CD4-positive, alpha-beta memory T cell (primary cell): ENCODE results near the gene RMDN3. TPM values are rescaled to one million over a fixed set of nuclear protein-coding genes. Genes with fewer than 3 reads are reported as not detected.

ENCODE experiments used
- CTCF ChIA-PET: fragments of 350-600 bp; sonication (Branson Sonifier 250); formaldehyde crosslinking; loops from one replicate; lab custom pipeline; 2021; ENCODE audit warnings: inconsistent platforms; ENCODE audit not compliant: partially characterized antibody; lab: Charles Lee
- POLR2A ChIA-PET: fragments of 350-600 bp; sonication (Branson Sonifier 250); formaldehyde crosslinking; loops from one replicate; lab custom pipeline; 2021; ENCODE audit not compliant: partially characterized antibody; lab: Charles Lee
- DNase-seq, 5 donors: peaks; one replicate each; pipeline versions ENCODE4 v3.0.0 to v3.0.0-alpha.2; 2020 to 2022; ENCODE audit warnings: mixed read lengths in 1 of 5
- H3K27ac ChIP-seq: one replicate; pipeline ENCODE4 v1.7.0; 2013; ENCODE audit warnings: low read depth, low read length
- H3K27me3 ChIP-seq: 2 replicates; pipeline ENCODE4 v1.7.0; 2013; ENCODE audit warnings: mild to moderate bottlenecking, low read length, moderate library complexity; ENCODE audit not compliant: insufficient read depth
- H3K36me3 ChIP-seq: 2 replicates; pipeline ENCODE4 v1.7.0; 2013; ENCODE audit warnings: mild to moderate bottlenecking, low read length, moderate library complexity; ENCODE audit not compliant: insufficient read depth
- H3K4me1 ChIP-seq: 2 replicates; pipeline ENCODE4 v1.7.0; 2013; ENCODE audit warnings: mild to moderate bottlenecking, low read length, moderate library complexity; ENCODE audit not compliant: insufficient read depth
- H3K4me3 ChIP-seq, 2 donors: one replicate each; pipeline ENCODE4 v1.7.0; 2013; ENCODE audit warnings: low read length in 2 of 2, mild to moderate bottlenecking in 1 of 2
- H3K9me3 ChIP-seq, 2 donors: one replicate each; pipeline ENCODE4 v1.7.0; 2013; ENCODE audit warnings: low read length in 2 of 2, control low read depth in 1 of 2; ENCODE audit not compliant: control insufficient read depth in 1 of 2
- H3K27ac Mint-ChIP-seq, 7 donors: one replicate each; pipeline ENCODE4 v1.8.0; 2020 to 2021; ENCODE audit warnings: mixed read lengths in 7 of 7, mild to moderate bottlenecking in 6 of 7, inconsistent platforms in 3 of 7, moderate library complexity in 3 of 7
- H3K27me3 Mint-ChIP-seq, 2 donors: one replicate each; pipeline ENCODE4 v1.8.0; 2020 to 2021; ENCODE audit warnings: mixed read lengths in 2 of 2
- H3K36me3 Mint-ChIP-seq, 2 donors: one replicate each; pipeline ENCODE4 v1.8.0; 2020 to 2021; ENCODE audit warnings: mixed read lengths in 2 of 2, inconsistent platforms in 1 of 2, mild to moderate bottlenecking in 1 of 2
- H3K4me1 Mint-ChIP-seq, 4 donors: one replicate each; pipeline ENCODE4 v1.8.0; 2020 to 2021; ENCODE audit warnings: mixed read lengths in 4 of 4, mild to moderate bottlenecking in 1 of 4
- H3K4me3 Mint-ChIP-seq, 8 donors: one replicate each; pipeline ENCODE4 v1.8.0; 2020 to 2021; ENCODE audit warnings: mixed read lengths in 8 of 8, mild to moderate bottlenecking in 7 of 8, moderate library complexity in 6 of 8, inconsistent platforms in 3 of 8
- H3K9me3 Mint-ChIP-seq, 8 donors: one replicate each; pipeline ENCODE4 v1.8.0; 2020 to 2021; ENCODE audit warnings: mixed read lengths in 8 of 8, mild to moderate bottlenecking in 5 of 8, inconsistent platforms in 3 of 8, moderate library complexity in 1 of 8
- intact Hi-C: fragments of 100-400 bp; cut with micrococcal nuclease; formaldehyde crosslinking; loops from one replicate; pipeline ENCODE4 v1.15.1; 2023
- polyA plus RNA-seq, 2 donors: library from polyadenylated mRNA; unstranded; fragments of 300-500 nt; fragmentation: Illumina TruSeq; gene quantifications; one replicate each; pipeline ENCODE4 v1.2.3, GENCODE V29; 2021
- total RNA-seq, 2 experiments: library from RNA; stranded (reverse); gene quantifications; one replicate each; pipeline ENCODE4 v1.2.3, GENCODE V29; 2021

RMDN3 gene
- total and polyA plus RNA-seq, 4 experiments from 2014 or later: 24.5 to 35.9 (median 27.8) TPM

DNA sequence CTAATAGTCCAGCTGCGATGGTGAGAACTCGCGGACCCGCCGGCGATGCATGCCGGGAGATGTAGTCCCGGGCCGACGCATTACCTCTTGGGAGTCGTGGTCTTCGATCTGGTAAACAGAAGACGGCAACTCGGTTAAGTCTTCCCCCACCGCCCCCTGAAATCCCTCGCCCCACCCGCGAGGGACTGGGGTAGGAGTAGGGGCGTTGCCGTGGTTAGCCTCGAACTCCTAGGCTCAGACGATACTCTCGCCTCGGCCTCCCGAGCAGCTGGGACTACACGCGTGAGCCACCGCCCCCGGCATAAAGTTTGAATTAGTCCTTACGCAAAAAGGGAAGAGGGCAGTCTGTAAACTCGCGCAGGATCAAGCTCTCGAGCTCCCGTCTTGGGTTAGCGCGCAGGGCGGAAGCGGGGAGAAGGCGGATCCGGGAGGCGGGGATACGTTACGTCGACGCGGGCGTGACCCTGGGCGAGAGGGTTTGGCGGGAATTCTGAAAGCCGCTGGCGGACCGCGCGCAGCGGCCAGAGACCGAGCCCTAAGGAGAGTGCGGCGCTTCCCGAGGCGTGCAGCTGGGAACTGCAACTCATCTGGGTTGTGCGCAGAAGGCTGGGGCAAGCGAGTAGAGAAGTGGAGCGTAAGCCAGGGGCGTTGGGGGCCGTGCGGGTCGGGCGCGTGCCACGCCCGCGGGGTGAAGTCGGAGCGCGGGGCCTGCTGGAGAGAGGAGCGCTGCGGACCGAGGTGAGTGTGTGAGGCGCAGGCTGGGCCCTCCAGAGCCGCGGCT lies 60.2 kb downstream of the RMDN3 start, which contains the start of gene RAD51:
TSS of gene RAD51 (plus strand) at position 487 of the 781 bp plus-strand sequence. CDS start 3,585 bp downstream, outside the sequence.
- Histone ChIP-seq H3K27ac (peak within 1 kb of the TSS; percentile 95), H3K9me3 (no peaks in the 10 kb centered on the region), H3K27me3 (no peaks in the 10 kb centered on the region), H3K4me3 (peak within 1 kb of the TSS; percentile 67 to 81), H3K4me1 (peaks cover 13% of the 10 kb centered on the region), H3K36me3 (peaks cover 9% of the 10 kb centered on the region)
- CTCF ChIA-PET: interaction anchor here (0.6 to 2.6 kb wide), 14 partner anchors 9 to 199 kb away, joined by 3 to 13 read pairs (median 5); partner anchors contain the start of genes GCHFR and VPS18
- Mint-ChIP-seq H3K9me3 (no peaks in the 10 kb centered on the region), H3K4me3 (peak within 1 kb of the TSS; percentile 96 to 100 (median 98)), H3K4me1 (peaks cover 11 to 32% (median 19%) of the 10 kb centered on the region in 4 donors), H3K36me3 (peaks cover 4 to 27% of the 10 kb centered on the region in 2 donors), H3K27ac (peak within 1 kb of the TSS; percentile 96 to 99 (median 99)), H3K27me3 (no peaks in the 10 kb centered on the region)
- POLR2A ChIA-PET: interaction anchor here (0.6 to 3.0 kb wide), 32 partner anchors 8 to 965 kb away, joined by 3 to 46 read pairs (median 6); partner anchors contain the start of genes BAHD1, CCDC32, DNAJC17 and GCHFR
- DNase-seq: peak; percentile 91 to 95 (median 92)
- intact Hi-C loops: loop anchor here (1.0 to 10.0 kb wide), 5 partner anchors 60 to 640 kb away; partner anchors contain the start of genes DNAJC17, KNL1, NUSAP1 and OIP5

GRCh38 chr15:40693904-40694687 lies 61.0 kb downstream of the RMDN3 start:
- no peaks in the 10 kb centered on the region for H3K9me3 Mint-ChIP-seq
- H3K27ac Mint-ChIP-seq: peak overlapping the region; percentile 96 to 99 (median 99)
- ChIA-PET CTCF (interaction anchor here (1.0 to 2.6 kb wide), 13 partner anchors 10 to 200 kb away, joined by 3 to 13 read pairs (median 5); partner anchors contain the start of genes GCHFR and VPS18), POLR2A (interaction anchor here (0.6 to 3.0 kb wide), 33 partner anchors 9 to 966 kb away, joined by 3 to 46 read pairs (median 6); partner anchors contain the start of genes BAHD1, CCDC32, DNAJC17 and GCHFR)
- intact Hi-C loops: loop anchor here (5.0 to 10.0 kb wide), 2 partner anchors 102 to 641 kb away; partner anchors contain the start of genes KNL1, NUSAP1 and OIP5
- peaks cover 4 to 32% of the 10 kb centered on the region in 2 donors for H3K36me3 Mint-ChIP-seq
- peak in 1 of 5 donors; percentile 4 for DNase-seq
- H3K36me3 ChIP-seq: peaks cover 9% of the 10 kb centered on the region
- H3K4me3 Mint-ChIP-seq: peak overlapping the region; percentile 96 to 100 (median 98)
- H3K9me3 ChIP-seq: no peaks in the 10 kb centered on the region
- peak overlapping the region; percentile 95 for H3K27ac ChIP-seq
- H3K27me3 ChIP-seq: no peaks in the 10 kb centered on the region
- peaks cover 13% of the 10 kb centered on the region for H3K4me1 ChIP-seq
- H3K27me3 Mint-ChIP-seq: no peaks in the 10 kb centered on the region
- peaks cover 11 to 32% (median 23%) of the 10 kb centered on the region in 4 donors for H3K4me1 Mint-ChIP-seq
- peak overlapping the region; percentile 67 to 81 for H3K4me3 ChIP-seq

DNA sequence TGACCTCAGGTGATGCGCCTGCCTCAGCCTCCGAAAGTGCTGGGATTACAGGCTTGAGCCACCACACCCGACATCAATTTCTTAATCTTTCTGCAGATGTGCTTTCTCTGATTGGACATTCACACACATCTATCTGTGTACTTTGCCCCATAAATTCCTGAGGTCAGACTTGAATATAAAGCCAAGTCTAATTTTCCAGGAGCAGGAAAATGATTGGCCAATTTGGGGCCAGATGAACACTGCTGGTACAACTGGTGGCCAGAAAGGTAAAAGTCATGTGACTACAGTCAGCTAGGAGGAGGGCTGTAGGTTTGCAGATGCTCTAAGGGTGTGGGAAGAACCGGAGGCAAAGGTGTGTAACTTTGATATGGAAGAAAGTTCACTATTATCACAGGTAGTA lies 63.3 kb downstream of the RMDN3 start:
- H3K27me3 Mint-ChIP-seq: no peaks in the 10 kb centered on the region

DNA sequence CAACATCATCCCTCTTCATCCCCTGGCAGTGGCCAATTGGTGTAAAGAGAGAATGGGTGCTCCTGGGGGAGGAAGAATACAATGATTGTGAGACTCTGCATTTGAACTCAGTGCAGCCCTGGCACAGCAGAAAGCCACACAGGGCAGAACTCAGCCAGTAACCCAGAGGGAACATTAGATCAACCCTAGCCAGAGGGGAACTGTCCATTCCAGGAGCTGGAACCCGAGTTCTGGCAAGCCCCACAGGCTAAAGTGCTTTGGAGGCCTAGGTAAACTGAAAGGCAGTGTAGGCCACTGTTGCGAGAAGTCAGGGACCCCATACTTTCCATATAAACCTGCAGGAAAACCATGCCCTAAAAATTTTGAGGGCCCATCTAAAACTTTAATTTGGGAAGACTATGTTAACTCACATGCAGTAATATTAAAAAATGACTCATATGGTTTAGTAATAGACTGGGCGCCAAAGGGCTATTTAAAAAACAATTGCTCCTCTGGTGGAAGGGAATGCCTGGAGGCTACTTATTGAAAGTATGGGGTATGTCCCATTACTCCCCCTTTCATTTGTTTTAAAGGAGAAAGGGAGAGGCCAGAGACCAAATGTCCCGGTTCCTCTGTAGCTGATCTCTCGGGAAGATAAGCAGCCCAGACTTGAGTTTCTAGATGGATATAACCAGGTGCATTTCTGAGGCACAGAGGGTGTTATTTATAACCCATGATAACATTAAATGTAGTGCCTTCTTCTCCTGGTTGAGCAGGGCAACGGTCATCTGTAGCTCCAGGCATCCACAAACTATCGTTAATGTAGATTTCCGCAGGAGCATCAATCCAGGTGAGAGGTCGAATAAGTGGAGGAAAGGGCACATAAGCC lies 65.9 kb downstream of the RMDN3 start:
- Histone ChIP-seq H3K9me3 (no peaks in the 10 kb centered on the region), H3K27ac (no peak overlapping the region), H3K4me1 (peaks cover 11% of the 10 kb centered on the region), H3K4me3 (no peak overlapping the region), H3K36me3 (peaks cover 9% of the 10 kb centered on the region), H3K27me3 (no peaks in the 10 kb centered on the region)
- no peak for DNase-seq
- H3K27ac Mint-ChIP-seq: peak overlapping the region in 2 of 7 donors; percentile 60 to 61
- H3K4me1 Mint-ChIP-seq: peaks cover 3 to 15% (median 10%) of the 10 kb centered on the region in 4 donors
- no peak overlapping the region for H3K4me3 Mint-ChIP-seq
- no peaks in the 10 kb centered on the region for H3K9me3 Mint-ChIP-seq
- H3K36me3 Mint-ChIP-seq: peaks cover under 1 to 19% of the 10 kb centered on the region in 2 donors
- intact Hi-C loops: no loop called here
- CTCF ChIA-PET: interaction anchor here (1.0 kb wide), 1 partner anchor 100 kb away, joined by 3 read pairs; no protein-coding TSS in a partner anchor
- H3K27me3 Mint-ChIP-seq: no peaks in the 10 kb centered on the region
- POLR2A ChIA-PET: no interaction called here

More for the DNA sequence above, 63.3 kb downstream of the RMDN3 start:
- intact Hi-C loops: loop anchor here (5.0 to 10.0 kb wide), 2 partner anchors 99 to 643 kb away; partner anchors contain the start of genes KNL1, NUSAP1 and OIP5
- Mint-ChIP-seq H3K36me3 (peaks cover 4 to 32% of the 10 kb centered on the region in 2 donors), H3K4me1 (peaks cover 11 to 32% (median 23%) of the 10 kb centered on the region in 4 donors), H3K4me3 (no peak overlapping the region), H3K27ac (peak overlapping the region in 4 of 7 donors; percentile 47 to 74 (median 58)), H3K9me3 (no peaks in the 10 kb centered on the region)
- peaks cover 9% of the 10 kb centered on the region for H3K36me3 ChIP-seq
- peaks cover 13% of the 10 kb centered on the region for H3K4me1 ChIP-seq
- no peaks in the 10 kb centered on the region for H3K9me3 ChIP-seq
- DNase-seq: no peak
- no peak overlapping the region for H3K4me3 ChIP-seq
- POLR2A ChIA-PET: no interaction called here
- H3K27ac ChIP-seq: no peak overlapping the region
- CTCF ChIA-PET: no interaction called here
- no peaks in the 10 kb centered on the region for H3K27me3 ChIP-seq

Other genes starting within 250 kb of the RMDN3 start
- 10 to 100 TPM; 31.7 to 32.4 TPM for gene CCDC32, start 190.2 kb downstream of the RMDN3 start, total RNA-seq
- gene CCDC32, start 190.2 kb downstream of the RMDN3 start, polyA plus RNA-seq: 10 to 100 TPM; 41.9 to 49.3 TPM
- gene RPUSD2, start 186.0 kb downstream of the RMDN3 start, total RNA-seq: 10 to 100 TPM; 13.6 to 15.1 TPM
- 10 to 100 TPM; 19.4 to 25.0 TPM for gene RPUSD2, start 186.0 kb downstream of the RMDN3 start, polyA plus RNA-seq
- 1 to 10 TPM in 1 of 2 experiments, under 1 TPM in 1; 0.99 to 1.2 TPM for gene KNL1, start 161.0 kb downstream of the RMDN3 start, total RNA-seq
- gene KNL1, start 161.0 kb downstream of the RMDN3 start, polyA plus RNA-seq: under 1 TPM in 1 of 2 donors, not detected in 1; 0.10 TPM
- gene RAD51, start 60.1 kb downstream of the RMDN3 start, total RNA-seq: 1 to 10 TPM in 1 of 2 experiments, under 1 TPM in 1; 0.93 to 1.7 TPM
- gene RAD51, start 60.1 kb downstream of the RMDN3 start, polyA plus RNA-seq: 1 to 10 TPM in 1 of 2 donors, under 1 TPM in 1; 0.21 to 1.6 TPM
- 10 to 100 TPM; 21.2 to 24.1 TPM for gene GCHFR, start 8.8 kb upstream of the RMDN3 start, total RNA-seq
- 100 to 1,000 TPM in 1 of 2 donors, 10 to 100 TPM in 1; 74.8 to 115 TPM for gene GCHFR, start 8.8 kb upstream of the RMDN3 start, polyA plus RNA-seq
- gene C15orf62, start 14.7 kb upstream of the RMDN3 start, total RNA-seq: 1 to 10 TPM; 3.5 TPM
- under 1 TPM; 0.24 to 0.29 TPM for gene C15orf62, start 14.7 kb upstream of the RMDN3 start, polyA plus RNA-seq
- 10 to 100 TPM; 34.1 to 35.0 TPM for gene ZFYVE19, start 51.8 kb upstream of the RMDN3 start, total RNA-seq
- gene ZFYVE19, start 51.8 kb upstream of the RMDN3 start, polyA plus RNA-seq: 10 to 100 TPM; 10.4 to 20.4 TPM
- gene DNAJC17, start 52.2 kb upstream of the RMDN3 start, total RNA-seq: 10 to 100 TPM; 40.5 to 43.9 TPM
- 10 to 100 TPM; 24.3 to 31.5 TPM for gene DNAJC17, start 52.2 kb upstream of the RMDN3 start, polyA plus RNA-seq
- not detected for gene PPP1R14D, start 73.5 kb upstream of the RMDN3 start, total RNA-seq
- not detected for gene PPP1R14D, start 73.5 kb upstream of the RMDN3 start, polyA plus RNA-seq
- gene SPINT1, start 88.8 kb upstream of the RMDN3 start, total RNA-seq: 1 to 10 TPM; 3.8 to 4.0 TPM
- gene SPINT1, start 88.8 kb upstream of the RMDN3 start, polyA plus RNA-seq: 1 to 10 TPM; 4.0 to 5.3 TPM
- gene RHOV, start 119.0 kb upstream of the RMDN3 start, total RNA-seq: not detected
- not detected for gene RHOV, start 119.0 kb upstream of the RMDN3 start, polyA plus RNA-seq
- gene VPS18, start 139.2 kb upstream of the RMDN3 start, total RNA-seq: 10 to 100 TPM; 18.4 to 20.3 TPM
- gene VPS18, start 139.2 kb upstream of the RMDN3 start, polyA plus RNA-seq: 10 to 100 TPM; 14.6 to 21.6 TPM
- gene DLL4, start 174.1 kb upstream of the RMDN3 start, total RNA-seq: not detected
- not detected for gene DLL4, start 174.1 kb upstream of the RMDN3 start, polyA plus RNA-seq
- gene CHAC1, start 198.2 kb upstream of the RMDN3 start, total RNA-seq: 1 to 10 TPM; 1.2 TPM
- under 1 TPM; 0.24 to 0.43 TPM for gene CHAC1, start 198.2 kb upstream of the RMDN3 start, polyA plus RNA-seq